GM18519 (cell line): ENCODE measurements around the gene PRKG1.

Experiments
- ATAC-seq: cut with Tn5 transposase; IDR thresholded peaks from one replicate; pipeline ENCODE4 v1.9.1; 2021; ENCODE audit warnings: mild to moderate bottlenecking, moderate library complexity; ENCODE audit not compliant: unreplicated experiment, low FRiP score

PRKG1 gene

GRCh38 chr10:51937308-51938140, 863.2 kb downstream of the PRKG1 start:
- ATAC-seq: no peak

- no peak for ATAC-seq
These were observed 876.2 kb downstream of the PRKG1 start for GRCh38 chr10:51950371-51950995.

- no peak for ATAC-seq
These were observed 876.8 kb downstream of the PRKG1 start for GRCh38 chr10:51950996-51951555.

- no peak for ATAC-seq
These were observed 877.3 kb downstream of the PRKG1 start for GRCh38 chr10:51951601-51952000.

- ATAC-seq: no peak
These were observed 877.8 kb downstream of the PRKG1 start for GRCh38 chr10:51952056-51952455.

- ATAC-seq: no peak
These were observed 881.4 kb downstream of the PRKG1 start for GRCh38 chr10:51955696-51956095.

GRCh38 chr10:51956822-51957221, 882.5 kb downstream of the PRKG1 start:
- ATAC-seq: no peak

GRCh38 chr10:51960494-51960895, 886.2 kb downstream of the PRKG1 start:
- peak; percentile 55 for ATAC-seq

GRCh38 chr10:51961401-51961800, 887.1 kb downstream of the PRKG1 start:
- no peak for ATAC-seq

- ATAC-seq: no peak
These were observed 890.3 kb downstream of the PRKG1 start for GRCh38 chr10:51964630-51965029.

- ATAC-seq: no peak
These were observed 891.2 kb downstream of the PRKG1 start for GRCh38 chr10:51965451-51965850.

- ATAC-seq: no peak
These were observed 898.6 kb downstream of the PRKG1 start for GRCh38 chr10:51972733-51973346.

GRCh38 chr10:51980752-51981151, 906.5 kb downstream of the PRKG1 start:
- ATAC-seq: no peak

GRCh38 chr10:51981731-51982130, 907.4 kb downstream of the PRKG1 start:
- ATAC-seq: no peak

GRCh38 chr10:51983481-51983880, 909.2 kb downstream of the PRKG1 start:
- ATAC-seq: no peak

GRCh38 chr10:51985336-51985735, 911.0 kb downstream of the PRKG1 start:
- ATAC-seq: no peak

- no peak for ATAC-seq
These were observed 912.2 kb downstream of the PRKG1 start for GRCh38 chr10:51986516-51986915.

GRCh38 chr10:51993475-51993874, 919.2 kb downstream of the PRKG1 start:
- ATAC-seq: no peak

GRCh38 chr10:51999096-51999495, 924.8 kb downstream of the PRKG1 start:
- no peak for ATAC-seq

GRCh38 chr10:52004342-52004949, 930.2 kb downstream of the PRKG1 start:
- peak; percentile 96 for ATAC-seq

GRCh38 chr10:52007091-52007490, 932.8 kb downstream of the PRKG1 start:
- ATAC-seq: no peak
